Transverse colon (tissue), 4 donors: ENCODE measurements around the gene ANKRD62. TPM values are rescaled to one million over a fixed set of nuclear protein-coding genes. Genes with fewer than 3 reads are reported as not detected.

Experiments used
- DNase-seq: peaks from one replicate; pipeline ENCODE4 v3.0.0-alpha.2; 2019
- H3K27ac ChIP-seq, 4 donors: fragments of 200-600 bp; sonication (generic); 2 replicates each; pipeline ENCODE4 v1.5.1; 2016 to 2018; ENCODE audit warnings: inconsistent platforms in 4 of 4
- H3K27me3 ChIP-seq: fragments of 200-600 bp; sonication (generic); 2 replicates; pipeline ENCODE4 v1.5.1; 2017; ENCODE audit warnings: inconsistent platforms
- H3K36me3 ChIP-seq, 4 donors: fragments of 200-600 bp; sonication (generic); 2 replicates each; pipeline ENCODE4 v1.5.1; 2017 to 2019; ENCODE audit warnings: inconsistent platforms in 4 of 4
- H3K4me1 ChIP-seq, 4 donors: fragments of 200-600 bp; sonication (generic); 2 replicates each; pipeline ENCODE4 v1.5.1; 2017 to 2020; ENCODE audit warnings: inconsistent platforms in 4 of 4
- H3K4me3 ChIP-seq, 4 donors: fragments of 200-600 bp; sonication (generic); 1 replicate in 1 of 4; 2 replicates in 3 of 4; pipeline versions ENCODE4 v1.5.1 to v1.6.1; 2017 to 2019; ENCODE audit warnings: inconsistent platforms in 4 of 4
- H3K9me3 ChIP-seq, 2 donors: fragments of 200-600 bp; sonication (generic); 2 replicates each; pipeline ENCODE4 v1.5.1; 2017 to 2019; ENCODE audit warnings: inconsistent platforms in 2 of 2
- CTCF ChIP-seq, 5 experiments: fragments of 200-600 bp in 3 of 5; fragments of 450-650 bp in 2 of 5; sonication (generic) in 3 of 5; IDR thresholded peaks; 1 replicate in 2 of 5; 2 replicates in 3 of 5; pipeline ENCODE4 v1.5.1; 2016 to 2017; ENCODE audit warnings: antibody characterized with exemption in 5 of 5, inconsistent platforms in 3 of 5, mild to moderate bottlenecking in 2 of 5, moderate library complexity in 1 of 5
- EP300 ChIP-seq: sonication (generic); formaldehyde crosslinking; IDR thresholded peaks from one replicate; pipeline ENCODE4 v1.6.1; 2017; ENCODE audit warnings: antibody characterized with exemption, low read depth
- POLR2A ChIP-seq: fragments of 450-650 bp; IDR thresholded peaks from one replicate; pipeline ENCODE4 v1.6.1; 2016; ENCODE audit warnings: antibody characterized with exemption, mild to moderate bottlenecking, moderate library complexity
- POLR2AphosphoS5 ChIP-seq, 3 donors: sonication (generic); formaldehyde crosslinking; IDR thresholded peaks; one replicate each; pipeline ENCODE4 v1.6.1; 2016; ENCODE audit warnings: antibody characterized with exemption in 3 of 3
- WGBS, 2 donors: methylation state at CpG; one replicate each; pipeline ENCODE4 v1.1.5; 2018; ENCODE audit warnings: low coverage in 1 of 2; 5-methylcytosine and 5-hydroxymethylcytosine counted together
- in situ Hi-C, 4 donors: fragments of 200-750 bp; cut with MboI; loops; one replicate each; pipeline versions ENCODE4 v1.15.0 to v1.15.1; 2017; ENCODE audit warnings: low sequenced_read_pairs in 3 of 4, low pct_ligation_motif_present in 1 of 4, low pct_unique_long_range_greater_than_20kb in 1 of 4
- intact Hi-C: fragments of 100-400 bp; cut with DNase I; formaldehyde crosslinking; loops from one replicate; pipeline ENCODE4 v1.15.1; 2023; ENCODE audit warnings: low total_unique reads
- total RNA-seq, 4 donors: library from RNA; depleted of rRNA; stranded (reverse); fragments of >200 nt; gene quantifications; one replicate each; pipeline ENCODE4 v1.1.0, GENCODE V29; 2016

Gene ANKRD62
- total RNA-seq, 4 donors from 2014 or later: 0.20 to 1.4 (median 0.32) TPM; not detected in 1

- in situ Hi-C loops (no loop called here), intact Hi-C loops (no loop called here)
- no peak for TF ChIP-seq EP300
- Histone ChIP-seq H3K27me3 (no peaks in the 10 kb centered on the region), H3K4me3 (no peak overlapping the region), H3K27ac (no peak overlapping the region), H3K36me3 (no peaks in the 10 kb centered on the region), H3K4me1 (no peaks in the 10 kb centered on the region), H3K9me3 (no peaks in the 10 kb centered on the region)
- WGBS, 2 donors: 34 to 41% methylated on average over 2 of the region's 2 CpGs
- DNase-seq: no peak
Measured at GRCh38 chr18:12053289-12053688, 40.4 kb upstream of the ANKRD62 start.

GRCh38 chr18:12056034-12056883 is 37.4 kb upstream of the ANKRD62 start:
- no peak for DNase-seq
- WGBS, 2 donors: 39 to 76% methylated on average over 2 to 13 of the region's 14 CpGs

GRCh38 chr18:12056884-12057402 is 36.7 kb upstream of the ANKRD62 start:
- Histone ChIP-seq H3K36me3 (no peaks in the 10 kb centered on the region), H3K27me3 (no peaks in the 10 kb centered on the region), H3K27ac (no peak overlapping the region), H3K4me1 (no peaks in the 10 kb centered on the region), H3K9me3 (no peaks in the 10 kb centered on the region), H3K4me3 (no peak overlapping the region)
- TF ChIP-seq CTCF (IDR thresholded peaks at IDR 0.05): no peak
- no peak for TF ChIP-seq POLR2AphosphoS5 (IDR thresholded peaks at IDR 0.05)
- TF ChIP-seq POLR2A: no peak
- no peak for TF ChIP-seq EP300
- intact Hi-C loops (no loop called here), in situ Hi-C loops (no loop called here)
- WGBS, 2 donors: 89% methylated on average over 13 of the region's 14 CpGs; no CpG with 5 or more reads in 1 of the 2 donors
- no peak for DNase-seq

More at GRCh38 chr18:12056034-12056883, 37.4 kb upstream of the ANKRD62 start:
- intact Hi-C loops (no loop called here), in situ Hi-C loops (no loop called here)
- H3K4me1 ChIP-seq: no peaks in the 10 kb centered on the region
- H3K9me3 ChIP-seq: no peaks in the 10 kb centered on the region
- H3K27ac ChIP-seq: no peak overlapping the region
- no peak for TF ChIP-seq POLR2A
- no peak for TF ChIP-seq CTCF (IDR thresholded peaks at IDR 0.05)
- no peak for TF ChIP-seq EP300
- no peak for TF ChIP-seq POLR2AphosphoS5 (IDR thresholded peaks at IDR 0.05)
- H3K27me3 ChIP-seq: no peaks in the 10 kb centered on the region
- H3K36me3 ChIP-seq: no peaks in the 10 kb centered on the region
- no peak overlapping the region for H3K4me3 ChIP-seq

GRCh38 chr18:12057419-12058039 is 36.1 kb upstream of the ANKRD62 start:
- TF ChIP-seq POLR2AphosphoS5 (IDR thresholded peaks at IDR 0.05): no peak
- in situ Hi-C loops: no loop called here

More at GRCh38 chr18:12057419-12058039, 36.1 kb upstream of the ANKRD62 start:
- Histone ChIP-seq H3K4me1 (no peaks in the 10 kb centered on the region), H3K4me3 (no peak overlapping the region), H3K27ac (no peak overlapping the region), H3K36me3 (no peaks in the 10 kb centered on the region), H3K9me3 (no peaks in the 10 kb centered on the region), H3K27me3 (no peaks in the 10 kb centered on the region)
- intact Hi-C loops: no loop called here
- WGBS, 2 donors: 82% methylated on average over 14 of the region's 14 CpGs; no CpG with 5 or more reads in 1 of the 2 donors
- DNase-seq: no peak
